Measurements from ENCODE around the gene CFHR2.
"Not testable (repeated sequence)": the region's sequence is repeated elsewhere in the genome, so short reads cannot be mapped to it uniquely, and the experiment has no call there.

Gene CFHR2

DNA sequence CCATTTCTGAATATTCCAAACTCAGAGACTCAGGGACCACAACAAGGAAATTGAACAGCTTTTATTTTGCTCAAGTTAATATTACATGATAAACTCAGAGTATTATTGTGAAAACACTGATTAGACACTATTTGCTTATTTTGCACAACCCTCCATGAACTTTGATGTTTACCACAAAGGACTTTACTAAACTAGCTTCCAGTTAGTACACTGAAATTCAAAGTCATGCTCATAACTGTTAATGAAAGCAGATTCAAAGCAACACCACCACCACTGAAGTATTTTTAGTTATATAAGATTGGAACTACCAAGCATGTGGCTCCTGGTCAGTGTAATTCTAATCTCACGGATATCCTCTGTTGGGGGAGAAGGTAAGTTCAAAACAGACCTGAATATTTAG lies at the start of gene CFHR2:
Gene CFHR2, plus strand, starts transcription at position 171 of the 400 bp plus-strand sequence. Its CDS starts 143 bp downstream, at position 314.
- not testable (repeated sequence) for DNase-seq (ENCODE audit: low read depth, low spot score)

DNA sequence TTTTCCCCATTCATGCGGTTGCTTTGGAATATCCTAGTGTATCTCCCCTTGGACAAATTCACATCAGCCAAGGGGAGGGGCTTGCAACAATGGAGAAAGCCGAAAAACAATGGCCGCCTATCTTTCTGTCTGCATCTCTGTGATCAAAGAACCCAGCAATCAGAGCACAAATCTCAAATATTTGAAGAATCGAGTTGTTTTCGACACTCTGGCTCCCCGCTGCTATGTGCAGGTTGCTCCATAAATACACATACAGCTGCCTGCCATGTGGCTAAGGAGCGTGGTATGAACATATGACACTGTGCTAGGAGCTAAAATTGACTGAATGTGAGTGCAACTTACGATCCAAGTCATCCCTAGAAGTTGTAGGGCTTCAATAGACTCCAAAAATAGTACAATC lies 47.2 kb upstream of the CFHR2 start:
- DNase-seq (ENCODE audit: low read depth, low spot score) = no peak

DNA sequence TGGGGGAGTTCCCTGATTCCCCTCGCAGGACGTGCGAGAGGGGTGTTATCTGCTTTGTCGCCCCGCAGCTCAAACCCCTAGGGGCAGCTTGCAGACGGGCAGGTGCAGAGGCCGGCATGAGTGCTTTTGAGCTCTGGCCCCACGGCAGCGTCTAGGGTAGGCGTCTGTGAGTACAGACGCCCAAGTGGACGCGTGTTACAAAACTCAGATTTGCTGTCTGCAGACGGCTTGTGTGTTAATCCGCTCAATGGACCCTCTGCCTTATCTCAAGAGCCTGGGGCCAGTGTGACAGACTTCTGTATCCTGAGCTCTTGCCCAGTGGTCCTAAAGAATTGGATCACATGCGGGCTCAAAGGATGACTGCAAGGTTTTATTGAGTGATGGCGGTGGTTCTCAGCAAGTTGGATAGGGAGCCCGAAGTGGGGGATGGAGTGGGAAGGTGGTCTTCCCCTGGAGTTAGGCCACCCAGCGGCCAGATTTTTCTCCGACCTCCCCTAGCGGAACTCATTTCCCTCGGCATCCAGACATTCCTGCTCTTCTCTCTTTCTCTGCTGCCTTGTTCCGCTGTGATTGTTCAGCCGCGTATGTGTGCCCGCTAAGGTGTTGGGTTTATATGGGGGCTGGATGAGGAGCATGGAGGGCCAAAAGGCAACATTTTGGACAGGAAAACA lies 46.2 kb upstream of the CFHR2 start:
- DNase-seq (ENCODE audit: low read depth, low spot score) = no peak

DNA sequence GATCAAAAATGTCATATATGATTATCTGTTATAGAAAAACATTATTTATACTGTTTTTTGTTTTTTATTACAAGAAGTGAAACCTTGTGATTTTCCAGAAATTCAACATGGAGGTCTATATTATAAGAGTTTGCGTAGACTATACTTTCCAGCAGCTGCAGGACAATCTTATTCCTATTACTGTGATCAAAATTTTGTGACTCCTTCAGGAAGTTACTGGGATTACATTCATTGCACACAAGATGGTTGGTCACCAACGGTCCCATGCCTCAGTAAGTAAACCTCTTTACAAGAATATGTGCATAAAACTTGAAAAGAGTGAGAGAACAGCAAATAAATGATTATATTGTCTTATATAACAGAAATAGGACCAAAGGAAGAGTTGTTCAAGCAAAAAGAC lies 41.2 kb upstream of the CFHR2 start:
- no peak for DNase-seq (ENCODE audit: low read depth, low spot score)

DNA sequence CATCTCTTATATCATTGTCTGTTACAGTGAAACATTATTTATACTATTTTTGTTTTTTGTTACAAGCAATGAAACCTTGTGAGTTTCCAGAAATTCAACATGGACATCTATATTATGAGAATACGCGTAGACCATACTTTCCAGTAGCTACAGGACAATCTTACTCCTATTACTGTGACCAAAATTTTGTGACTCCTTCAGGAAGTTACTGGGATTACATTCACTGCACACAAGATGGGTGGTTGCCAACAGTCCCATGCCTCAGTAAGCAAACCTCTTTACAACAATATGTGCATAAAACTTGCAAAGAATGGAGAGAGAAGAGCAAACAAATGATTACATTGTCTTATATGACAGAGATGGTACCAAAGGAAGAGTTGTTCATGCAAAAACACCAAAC lies 33.3 kb upstream of the CFHR2 start:
- DNase-seq (ENCODE audit: low read depth, low spot score) = no peak

DNA sequence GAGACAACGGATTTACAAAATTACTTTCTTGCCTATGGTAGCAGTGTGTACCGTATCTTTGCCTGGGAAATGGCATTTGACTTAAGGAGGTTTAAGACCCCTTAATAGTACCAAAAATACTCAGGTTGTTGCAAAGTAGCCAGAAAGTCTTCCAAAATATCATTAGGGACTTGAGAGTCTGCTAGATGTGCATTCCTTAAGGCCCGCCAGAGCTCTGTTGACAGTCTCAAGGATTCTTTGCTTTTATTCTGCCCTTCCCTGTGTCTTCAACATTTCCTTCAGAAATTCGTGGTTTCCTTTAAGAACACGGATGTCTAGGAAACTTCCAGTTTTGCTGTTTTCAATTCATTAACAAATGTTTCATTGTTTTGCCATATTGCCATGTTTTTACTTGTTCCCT lies 31.3 kb upstream of the CFHR2 start:
- not testable (repeated sequence) for DNase-seq (ENCODE audit: low read depth, low spot score)

DNA sequence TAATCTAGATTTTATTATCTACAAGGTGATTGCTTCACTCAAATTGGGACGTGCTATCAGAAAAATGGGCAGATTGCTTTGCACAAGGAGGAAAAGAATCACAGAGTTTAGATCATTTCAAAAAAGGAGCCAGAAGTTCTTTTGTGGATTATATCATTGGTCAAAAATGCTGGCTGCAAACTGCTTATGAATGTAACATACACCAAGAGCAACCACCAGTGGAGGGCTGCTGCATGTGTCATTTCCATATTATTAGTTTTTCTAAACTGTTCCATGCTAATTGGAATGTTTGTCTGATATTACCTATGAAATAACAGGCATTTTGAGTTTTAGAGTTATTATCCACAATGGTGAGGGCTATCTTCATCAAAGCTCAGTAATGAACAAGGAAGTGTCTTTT lies 16.7 kb upstream of the CFHR2 start:
- DNase-seq (ENCODE audit: low read depth, low spot score) = not testable (repeated sequence)

DNA sequence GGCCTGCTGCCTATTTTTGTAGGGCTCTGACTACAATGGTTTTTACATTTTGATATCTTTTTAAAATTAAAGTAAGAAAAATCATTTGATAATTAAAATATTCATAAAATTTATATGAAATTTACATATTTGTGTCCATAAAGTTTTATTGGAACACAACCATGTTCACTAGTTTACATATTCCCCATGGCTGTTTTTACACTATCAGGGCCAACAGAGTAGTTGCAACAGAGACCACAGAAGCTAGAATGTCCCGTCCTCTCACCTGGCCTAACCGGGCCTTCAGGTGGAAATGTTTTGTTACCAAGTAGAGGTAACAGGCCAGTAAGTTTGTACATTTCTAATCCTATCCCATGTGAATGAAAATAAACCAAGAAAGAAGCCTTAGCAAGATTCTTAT lies 10.7 kb upstream of the CFHR2 start:
- not testable (repeated sequence) for DNase-seq (ENCODE audit: low read depth, low spot score)

DNA sequence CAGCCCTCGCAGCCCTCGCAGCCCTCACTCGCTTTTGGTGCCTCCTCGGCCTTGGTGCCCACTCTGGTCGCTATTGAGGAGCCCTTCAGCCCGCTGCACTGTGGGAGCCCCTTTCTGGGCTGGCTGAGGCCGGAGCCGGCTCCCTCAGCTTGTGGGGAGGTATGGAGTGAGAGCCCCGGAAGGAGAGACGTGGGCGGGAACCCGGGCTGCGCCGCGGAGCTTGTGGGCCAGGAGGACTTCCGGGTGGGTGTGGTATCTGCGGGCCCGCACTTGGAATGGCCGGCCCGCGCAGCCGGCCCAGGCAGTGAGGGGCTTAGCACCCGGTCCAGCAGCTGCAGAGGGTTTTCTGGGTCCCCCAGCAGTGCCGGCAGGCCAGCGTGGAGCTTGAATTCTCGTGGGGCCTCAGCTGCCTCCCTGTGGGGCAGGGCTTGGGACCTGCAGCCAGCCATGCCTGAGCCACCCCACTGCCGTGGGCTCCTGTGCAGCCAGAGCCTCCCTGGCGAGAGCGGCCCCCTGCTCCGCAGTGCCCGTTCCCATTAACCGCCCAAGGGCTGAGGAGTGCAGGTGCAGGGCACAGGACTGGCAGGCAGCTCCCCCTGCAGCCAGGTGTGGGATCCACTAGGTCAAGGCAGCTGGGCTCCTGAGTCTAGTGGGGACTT lies 9.9 kb upstream of the CFHR2 start:
- DNase-seq (ENCODE audit: low read depth, low spot score) = no peak

DNA sequence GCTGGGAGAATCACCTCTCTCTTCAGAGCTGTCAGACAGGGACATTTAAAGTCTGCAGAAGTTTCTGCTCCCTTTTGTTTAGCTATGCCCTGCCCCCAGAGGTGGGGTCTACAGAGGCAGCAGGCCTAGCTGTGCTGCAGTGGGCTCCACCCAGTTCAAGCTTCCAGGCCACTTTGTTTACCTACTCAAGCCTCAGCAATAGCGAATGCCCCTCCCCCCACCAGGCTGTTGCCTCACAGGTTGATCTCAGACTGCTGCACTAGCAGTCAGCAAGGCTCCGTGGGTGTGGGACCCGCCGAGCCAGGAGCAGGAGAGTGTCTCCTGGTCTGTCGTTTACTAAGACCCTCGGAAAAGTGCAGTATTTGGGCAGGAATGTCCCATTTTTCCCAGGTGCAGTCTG lies 2.1 kb upstream of the CFHR2 start:
- not testable (repeated sequence) for DNase-seq (ENCODE audit: low read depth, low spot score)

DNA sequence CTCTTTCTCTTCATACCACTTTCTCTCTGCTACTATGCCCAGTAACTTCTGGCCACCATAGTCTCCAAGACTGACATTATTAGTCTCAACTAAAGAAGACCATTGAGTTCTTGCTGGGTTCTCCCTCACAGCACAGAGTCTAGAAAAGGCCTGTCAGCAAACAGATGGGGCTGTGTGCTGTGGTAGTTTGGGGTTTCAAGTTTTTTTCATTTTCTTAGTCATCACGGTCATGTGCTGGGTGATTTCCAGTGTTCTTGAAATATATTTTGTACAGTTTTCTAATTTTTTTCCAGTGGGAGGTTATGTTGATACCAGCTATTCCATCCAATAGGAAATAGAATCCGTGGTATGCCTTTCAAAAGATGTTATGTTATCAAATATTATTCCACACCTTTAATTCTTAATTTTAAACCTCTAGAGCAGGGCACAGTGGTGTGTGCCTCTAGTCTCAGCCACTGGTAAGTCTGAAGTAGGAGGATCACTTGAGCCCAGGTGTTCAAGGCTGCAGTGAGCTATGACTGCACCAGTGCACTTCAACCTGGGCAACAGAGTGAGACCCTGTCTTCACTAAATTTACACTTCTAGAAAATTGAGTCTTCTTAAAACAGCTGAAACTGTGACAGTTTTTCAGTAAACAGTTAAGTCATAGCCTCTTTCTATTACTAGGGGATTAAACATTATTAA lies 8.3 kb downstream of the CFHR2 start:
- no peak for DNase-seq (ENCODE audit: low read depth, low spot score)

DNA sequence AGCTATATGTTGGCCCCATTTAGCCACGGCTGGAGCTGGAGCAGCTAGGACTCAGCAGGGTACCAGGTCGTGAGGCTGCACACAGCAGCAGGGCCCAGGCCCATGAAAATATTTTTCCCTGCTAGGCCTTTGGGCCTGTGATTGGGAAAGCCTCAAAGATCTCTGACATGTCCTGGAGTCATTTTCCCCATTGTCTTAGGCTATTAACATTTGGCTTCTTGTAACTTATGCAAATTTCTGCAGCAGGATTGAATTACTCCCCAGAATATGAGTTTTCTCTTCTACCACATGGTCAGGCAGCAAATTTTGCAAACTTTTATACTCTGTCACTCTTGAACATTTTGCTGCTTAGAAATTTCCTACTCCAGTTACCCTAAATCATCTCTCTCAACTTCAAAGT lies 11.2 kb downstream of the CFHR2 start:
- no peak for DNase-seq (ENCODE audit: low read depth, low spot score)

DNA sequence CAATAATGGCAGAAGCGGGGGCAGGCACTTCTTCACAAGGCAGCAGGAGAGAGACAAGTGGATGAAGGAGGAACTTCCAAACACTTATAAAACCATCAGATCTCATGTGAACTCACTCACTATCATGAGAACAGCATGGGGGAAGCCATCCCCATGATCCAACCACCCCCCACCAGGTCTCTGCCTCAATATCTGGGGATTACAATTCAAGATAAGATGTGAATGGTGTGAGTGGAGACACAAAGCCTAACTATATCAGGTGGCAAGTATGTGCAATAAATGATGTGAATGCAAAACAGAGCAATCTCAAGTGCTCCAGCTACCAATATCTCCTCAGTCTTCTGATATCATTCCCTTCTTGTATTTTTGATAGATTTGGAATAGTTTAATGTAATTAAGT lies 12.4 kb downstream of the CFHR2 start:
- DNase-seq (ENCODE audit: low read depth, low spot score) = no peak

DNA sequence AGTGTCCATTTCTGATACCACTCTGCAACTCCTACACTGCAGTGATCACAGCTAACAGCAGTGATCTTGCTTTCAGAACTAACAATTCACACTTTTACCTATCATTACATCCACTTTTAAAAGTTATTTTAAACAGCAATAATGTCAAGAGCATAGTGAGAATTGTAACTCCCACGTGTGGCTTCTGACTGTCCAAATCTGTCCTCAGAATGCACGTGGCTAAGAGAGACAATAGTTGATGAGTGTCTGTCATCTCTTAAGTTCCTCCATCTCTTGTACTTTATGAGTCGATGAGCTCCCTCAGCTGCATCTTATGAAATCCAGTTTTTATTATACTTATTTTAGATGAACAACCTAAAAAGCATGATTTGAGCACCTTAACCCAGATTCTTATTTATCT lies 17.3 kb downstream of the CFHR2 start:
- DNase-seq (ENCODE audit: low read depth, low spot score) = no peak

DNA sequence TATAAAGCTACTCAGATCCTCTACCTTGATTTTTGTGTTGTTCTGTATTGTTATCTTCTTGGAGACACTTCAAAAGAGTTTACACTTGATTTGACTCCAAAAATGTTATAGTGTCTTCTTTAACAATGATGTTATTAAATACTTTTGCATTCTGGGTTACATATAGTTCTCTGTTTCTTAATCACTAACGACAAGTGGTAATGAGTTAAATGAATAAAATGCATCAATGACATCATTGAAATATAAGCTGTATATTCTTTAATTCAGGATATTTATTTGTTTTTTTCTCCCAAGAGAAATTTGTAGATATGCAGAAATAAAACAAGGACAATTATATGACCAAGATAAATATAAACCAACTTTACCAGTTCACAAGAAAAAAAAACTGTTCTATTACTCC lies 26.6 kb downstream of the CFHR2 start:
- DNase-seq (ENCODE audit: low read depth, low spot score) = no peak

DNA sequence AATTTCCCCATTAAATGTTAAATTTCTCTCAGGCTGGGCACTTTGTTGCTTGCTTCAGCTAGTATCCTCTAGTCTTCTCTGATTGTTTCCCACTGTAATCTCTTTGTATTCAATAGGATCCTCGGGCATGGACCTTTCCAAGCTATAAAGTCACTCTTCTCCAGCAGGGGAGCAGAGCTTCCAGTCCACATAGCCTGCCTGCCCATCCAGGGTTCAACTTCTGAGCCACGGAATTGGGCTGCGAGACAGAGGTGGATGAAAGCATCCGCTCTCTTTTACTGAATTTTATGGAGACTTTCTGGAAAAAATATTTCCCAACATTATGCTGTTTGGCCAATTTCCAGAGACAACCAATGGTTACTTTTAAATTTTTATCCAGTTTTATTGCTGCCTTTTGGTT lies 32.7 kb downstream of the CFHR2 start:
- DNase-seq (ENCODE audit: low read depth, low spot score) = no peak

DNA sequence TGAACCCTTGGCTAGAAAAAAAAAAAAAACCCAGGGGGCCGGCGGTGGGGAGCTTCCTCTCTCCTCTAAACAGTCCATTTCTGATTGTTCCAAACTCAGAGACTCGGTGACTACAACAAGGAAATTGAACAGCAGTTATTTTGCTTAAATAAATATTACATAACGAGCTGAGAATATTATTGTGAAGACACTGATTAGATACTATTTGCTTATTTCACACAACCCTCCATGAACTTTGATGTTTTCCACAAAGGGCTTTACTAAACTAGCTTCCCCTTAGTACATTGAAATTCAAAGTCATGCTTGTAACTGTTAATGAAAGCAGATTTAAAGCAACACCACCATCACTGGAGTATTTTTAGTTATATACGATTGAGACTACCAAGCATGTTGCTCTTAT lies 33.7 kb downstream of the CFHR2 start, which contains the start of gene CFHR5:
Gene CFHR5, plus strand, starts transcription at position 279 of the 400 bp plus-strand sequence. Its CDS starts 109 bp downstream, at position 388.
- DNase-seq (ENCODE audit: low read depth, low spot score) = no peak

DNA sequence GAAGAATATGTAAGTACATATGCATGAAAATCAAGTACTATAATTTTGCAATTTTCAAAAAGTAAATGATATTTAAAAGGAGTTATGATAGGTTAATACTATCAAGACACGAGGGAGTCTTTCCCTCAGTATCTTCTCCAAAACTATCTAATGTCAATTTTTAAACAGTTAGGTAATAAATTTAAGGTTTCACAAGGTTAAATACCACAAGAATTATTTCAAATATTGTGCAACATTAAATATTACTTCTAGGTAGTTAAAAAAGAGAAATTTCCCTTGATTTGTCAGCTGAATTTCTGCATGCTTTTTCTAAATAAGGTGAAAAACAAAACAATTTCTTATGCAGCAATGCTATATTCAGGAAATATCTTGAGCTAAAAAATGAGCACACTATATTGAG lies 37.3 kb downstream of the CFHR2 start:
- DNase-seq (ENCODE audit: low read depth, low spot score) = no peak

DNA sequence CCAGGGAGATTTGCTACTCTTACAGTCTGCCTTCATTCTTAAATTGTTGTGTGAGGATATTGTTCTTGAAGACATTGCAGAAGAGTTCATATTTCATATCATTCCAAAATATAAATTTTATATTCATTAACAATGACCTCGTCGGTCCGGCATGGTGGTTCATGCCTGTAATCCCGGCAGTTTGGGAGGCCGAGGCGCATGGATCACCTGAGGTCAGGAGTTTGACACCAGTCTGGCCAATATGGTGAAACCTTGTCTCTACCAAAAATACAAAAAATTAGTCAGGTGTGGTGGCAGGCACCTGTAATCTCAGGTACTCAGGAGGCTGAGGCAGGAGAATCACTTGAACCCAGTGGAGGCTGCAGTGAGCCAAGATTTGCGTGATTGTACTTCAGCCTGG lies 38.7 kb downstream of the CFHR2 start:
- not testable (repeated sequence) for DNase-seq (ENCODE audit: low read depth, low spot score)

DNA sequence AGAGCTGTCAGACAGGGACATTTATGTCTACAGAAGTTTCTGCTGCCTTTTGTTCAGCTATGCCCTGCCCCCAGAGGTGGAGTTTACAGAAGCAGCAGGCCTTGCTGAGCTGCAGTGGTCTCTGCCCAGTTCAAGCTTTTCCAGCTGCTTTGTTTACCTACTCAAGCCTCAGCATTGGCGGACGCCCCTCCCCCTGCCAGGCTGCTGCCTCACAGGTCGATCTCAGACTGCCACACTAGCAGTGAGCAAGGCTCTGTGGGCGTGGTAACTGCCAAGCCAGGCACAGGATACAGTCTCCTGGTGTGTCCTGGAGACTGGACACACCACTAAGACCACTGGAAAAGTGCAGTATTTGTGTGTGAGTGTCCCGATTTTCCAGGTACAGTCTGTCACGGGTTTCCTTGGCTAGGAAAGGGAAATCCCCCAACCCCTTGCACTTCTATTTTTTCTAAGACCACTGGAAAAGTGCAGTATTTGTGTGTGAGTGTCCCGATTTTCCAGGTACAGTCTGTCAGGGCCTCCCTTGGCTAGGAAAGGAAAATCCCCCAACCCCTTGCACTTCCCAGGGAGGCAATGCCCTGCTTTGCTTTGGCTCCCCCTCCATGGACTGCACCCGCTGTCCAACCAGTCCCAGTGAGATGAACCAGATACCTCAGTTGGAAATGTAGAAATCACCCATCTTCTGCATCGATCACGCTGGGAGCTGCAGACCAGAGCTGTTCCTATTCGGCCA lies 48.5 kb downstream of the CFHR2 start:
- not testable (repeated sequence) for DNase-seq (ENCODE audit: low read depth, low spot score)

DNA sequence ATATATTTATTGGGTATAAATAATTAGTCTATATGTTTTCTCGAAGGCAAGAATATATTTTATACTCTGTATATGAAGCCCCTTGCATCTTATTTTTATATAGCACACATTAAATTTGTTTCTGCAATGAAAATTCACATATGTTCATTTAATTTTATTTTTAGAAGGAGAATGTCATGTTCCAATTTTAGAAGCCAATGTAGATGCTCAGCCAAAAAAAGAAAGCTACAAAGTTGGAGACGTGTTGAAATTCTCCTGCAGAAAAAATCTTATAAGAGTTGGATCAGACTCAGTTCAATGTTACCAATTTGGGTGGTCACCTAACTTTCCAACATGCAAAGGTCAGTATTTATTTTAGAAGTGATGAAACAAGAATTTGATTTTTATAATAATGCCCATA lies 50.4 kb downstream of the CFHR2 start:
- no peak for DNase-seq (ENCODE audit: low read depth, low spot score)

DNA sequence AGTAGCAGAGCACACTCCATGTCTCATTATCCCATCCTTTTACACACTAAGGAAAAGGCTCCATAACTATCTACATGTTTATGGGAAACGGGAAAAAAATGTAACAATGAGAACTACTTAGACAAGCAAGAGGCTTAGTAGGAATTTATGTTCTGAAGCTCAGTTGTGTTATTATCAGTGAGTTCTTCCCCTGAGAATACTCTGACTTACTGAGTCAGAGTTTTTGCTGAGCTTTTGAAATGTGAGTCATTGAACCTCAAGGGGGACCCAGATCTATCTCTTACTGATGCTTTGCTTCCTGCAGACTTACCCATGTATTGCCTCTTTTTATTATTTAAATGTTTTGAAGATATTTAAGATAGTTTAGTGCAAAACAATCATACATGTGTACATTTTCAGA lies 53.9 kb downstream of the CFHR2 start:
- no peak for DNase-seq (ENCODE audit: low read depth, low spot score)
